ENCODE data around the gene ATRN.

DNA sequence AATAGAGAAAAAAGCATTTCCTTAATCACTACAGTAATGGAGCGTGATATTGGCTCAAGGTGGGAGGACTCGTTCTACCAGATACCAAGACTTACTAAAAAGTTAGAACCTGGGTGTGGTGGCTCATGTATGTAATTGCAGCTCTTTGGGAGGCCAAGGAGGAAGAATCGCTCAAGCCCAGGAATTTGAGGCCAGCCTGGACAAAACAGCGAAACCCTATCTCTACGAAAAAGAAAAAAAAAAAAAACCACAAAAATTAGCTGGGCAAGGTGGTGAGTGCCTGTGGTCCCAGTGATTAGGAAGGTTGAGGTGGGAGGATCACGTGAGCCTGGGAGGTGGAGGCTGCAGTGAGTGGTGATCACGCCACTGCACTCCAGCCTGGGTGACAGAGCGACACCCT, 24.0 kb upstream of the ATRN start:
- TF ChIP-seq, protein P1, sequence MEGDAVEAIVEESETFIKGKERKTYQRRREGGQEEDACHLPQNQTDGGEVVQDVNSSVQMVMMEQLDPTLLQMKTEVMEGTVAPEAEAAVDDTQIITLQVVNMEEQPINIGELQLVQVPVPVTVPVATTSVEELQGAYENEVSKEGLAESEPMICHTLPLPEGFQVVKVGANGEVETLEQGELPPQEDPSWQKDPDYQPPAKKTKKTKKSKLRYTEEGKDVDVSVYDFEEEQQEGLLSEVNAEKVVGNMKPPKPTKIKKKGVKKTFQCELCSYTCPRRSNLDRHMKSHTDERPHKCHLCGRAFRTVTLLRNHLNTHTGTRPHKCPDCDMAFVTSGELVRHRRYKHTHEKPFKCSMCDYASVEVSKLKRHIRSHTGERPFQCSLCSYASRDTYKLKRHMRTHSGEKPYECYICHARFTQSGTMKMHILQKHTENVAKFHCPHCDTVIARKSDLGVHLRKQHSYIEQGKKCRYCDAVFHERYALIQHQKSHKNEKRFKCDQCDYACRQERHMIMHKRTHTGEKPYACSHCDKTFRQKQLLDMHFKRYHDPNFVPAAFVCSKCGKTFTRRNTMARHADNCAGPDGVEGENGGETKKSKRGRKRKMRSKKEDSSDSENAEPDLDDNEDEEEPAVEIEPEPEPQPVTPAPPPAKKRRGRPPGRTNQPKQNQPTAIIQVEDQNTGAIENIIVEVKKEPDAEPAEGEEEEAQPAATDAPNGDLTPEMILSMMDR (IDR thresholded peaks at IDR 0.05; ENCODE audit: low read length), result no peak
- no peak for TF ChIP-seq EZH2 (IDR thresholded peaks at IDR 0.05; ENCODE audit: borderline replicate concordance, low read length)

Data from OCI-LY1 (cell line).